HG02884 (cell line): ENCODE measurements around the gene FBXL13.
"Not testable (repeated sequence)": the region's sequence is repeated elsewhere in the genome, so short reads cannot be mapped to it uniquely, and the experiment has no call there.

Experiments used
- ATAC-seq: cut with Tn5 transposase; IDR thresholded peaks from one replicate; pipeline ENCODE4 v1.9.1; 2021; ENCODE audit warnings: mild to moderate bottlenecking, moderate library complexity; ENCODE audit not compliant: unreplicated experiment

The FBXL13 gene

GRCh38 chr7:102866535-102867215 lies 207.9 kb downstream of the FBXL13 start:
- ATAC-seq: no peak

DNA sequence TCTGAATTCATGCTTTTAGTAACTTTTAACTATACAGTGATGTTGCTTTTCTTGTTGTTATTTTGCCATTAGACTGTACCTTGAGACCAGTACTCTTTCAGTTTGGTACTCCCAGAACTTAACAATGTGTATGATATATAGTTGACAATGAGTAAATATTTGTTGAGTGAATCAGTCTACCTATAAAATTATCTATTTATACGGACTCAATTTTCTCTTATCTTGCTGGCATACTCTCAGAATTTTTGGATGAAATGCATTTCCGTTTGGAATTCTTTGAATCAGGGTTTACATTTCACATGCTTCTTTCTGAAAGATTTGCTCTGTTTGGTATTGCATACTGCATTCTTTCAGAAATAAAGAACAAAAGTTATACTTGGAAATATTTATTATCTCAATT lies 209.6 kb downstream of the FBXL13 start:
- no peak for ATAC-seq

DNA sequence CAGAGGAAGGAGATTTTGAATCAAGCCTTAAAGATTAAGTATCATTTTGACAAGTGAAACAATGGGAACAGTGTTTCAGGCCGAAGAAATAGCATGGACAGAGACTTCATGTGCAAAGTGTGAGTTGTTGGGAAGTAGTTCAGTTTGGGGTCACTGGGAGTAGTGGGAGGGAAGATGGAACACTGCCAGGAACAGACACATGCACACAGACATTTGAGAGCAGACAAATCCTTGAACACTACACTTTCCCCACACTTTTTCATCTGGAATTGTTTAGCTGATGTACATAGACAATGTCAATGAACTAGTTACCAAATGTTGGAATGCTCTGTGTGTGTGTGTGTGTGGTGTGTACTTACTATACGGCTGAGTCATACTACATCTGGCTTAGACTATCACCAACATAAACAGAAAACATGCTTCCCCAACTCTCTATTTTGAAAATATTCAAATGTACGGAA lies 214.2 kb downstream of the FBXL13 start:
- no peak for ATAC-seq

- ATAC-seq: no peak
These were observed 214.8 kb downstream of the FBXL13 start for GRCh38 chr7:102859799-102860125.

DNA sequence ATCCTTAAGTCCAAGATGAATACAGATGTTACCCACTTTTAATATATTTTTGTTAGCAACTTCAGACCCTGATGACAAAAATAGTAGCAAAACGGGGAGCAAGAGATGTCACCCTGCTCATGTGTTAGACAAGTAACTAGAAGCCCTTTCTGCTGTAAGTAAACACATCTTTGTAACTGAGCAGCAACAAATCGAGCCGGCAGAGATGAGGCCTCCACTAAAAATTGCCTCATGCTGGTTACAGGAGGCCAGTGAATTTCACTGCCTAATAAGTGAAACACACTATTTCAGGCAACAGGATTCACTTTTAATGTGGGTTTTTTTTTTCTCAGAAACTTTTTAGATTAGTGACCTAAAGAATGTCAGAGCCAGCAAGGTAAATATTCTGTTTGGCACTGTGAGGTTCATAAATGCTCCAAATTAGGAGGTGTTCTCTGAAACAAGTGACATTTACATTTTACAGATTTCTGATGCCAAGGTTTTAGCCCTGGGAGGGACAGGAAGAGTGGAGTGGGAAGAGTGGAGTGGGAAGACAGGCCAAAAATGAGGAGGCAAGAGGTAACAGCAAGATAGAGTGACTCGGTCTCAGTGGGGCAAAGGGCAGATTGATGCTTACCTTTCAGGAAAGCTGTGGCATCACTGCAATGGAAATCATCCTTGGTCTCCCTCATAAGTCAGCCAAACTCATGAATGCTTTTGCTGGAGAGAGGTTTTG lies 215.4 kb downstream of the FBXL13 start:
- no peak for ATAC-seq

DNA sequence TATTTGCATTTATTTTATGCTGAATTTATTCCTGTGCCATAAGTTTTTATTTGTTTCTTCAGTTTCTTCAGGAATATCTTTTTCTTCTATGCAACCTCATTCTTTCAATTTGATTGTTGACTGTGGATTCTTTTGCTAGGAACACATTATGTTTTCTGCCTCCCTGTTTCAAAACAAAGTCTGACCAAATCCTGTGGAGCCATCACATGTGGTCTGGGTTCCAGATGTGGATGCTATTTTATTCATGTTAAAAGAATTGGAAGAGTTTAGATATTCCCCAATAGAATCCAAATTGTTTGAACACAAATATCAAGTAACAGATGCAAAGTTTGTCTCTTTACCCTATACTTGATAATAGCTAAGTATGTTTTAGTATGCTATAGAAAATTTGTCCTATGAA lies 218.6 kb downstream of the FBXL13 start:
- no peak for ATAC-seq

DNA sequence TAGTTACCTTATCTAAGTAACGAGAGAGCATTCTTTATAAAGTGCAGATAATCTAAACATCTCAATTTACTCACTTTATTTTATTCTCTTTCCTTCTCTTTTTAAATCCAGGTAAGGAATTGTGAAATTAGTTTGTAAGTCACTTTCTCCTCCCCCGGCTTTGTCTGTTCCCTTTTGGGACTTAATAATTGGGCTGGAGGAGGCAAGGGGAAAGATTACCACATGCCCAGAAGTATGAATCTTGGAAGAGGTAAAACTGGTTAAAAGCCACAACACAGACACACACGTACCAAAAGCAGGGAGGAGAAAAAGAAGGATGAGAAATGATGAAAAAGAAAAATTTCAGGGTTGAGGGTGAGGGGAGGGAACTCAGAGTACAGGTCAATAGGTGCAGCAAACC lies 225.1 kb downstream of the FBXL13 start:
- ATAC-seq: no peak

- ATAC-seq: no peak
These were observed 225.5 kb downstream of the FBXL13 start for GRCh38 chr7:102849079-102849478.

DNA sequence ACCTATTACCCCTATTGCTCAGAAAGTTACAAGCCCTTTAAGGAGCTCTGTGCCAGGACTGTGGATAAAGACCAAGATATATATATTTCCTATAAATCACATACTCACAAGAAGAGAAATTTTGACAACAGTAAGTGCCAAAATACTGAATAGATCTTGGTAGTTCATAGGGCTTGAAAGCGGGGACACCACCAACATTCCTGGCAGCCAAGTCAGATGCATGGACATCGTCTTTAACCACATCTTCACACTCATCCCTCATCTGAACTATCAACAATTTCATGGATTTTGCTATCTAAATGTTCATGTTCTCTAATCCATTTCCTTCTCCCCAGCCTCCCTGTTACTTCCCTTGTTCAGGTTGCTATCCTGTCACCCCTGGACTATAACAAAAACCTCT lies 229.2 kb downstream of the FBXL13 start:
- no peak for ATAC-seq

DNA sequence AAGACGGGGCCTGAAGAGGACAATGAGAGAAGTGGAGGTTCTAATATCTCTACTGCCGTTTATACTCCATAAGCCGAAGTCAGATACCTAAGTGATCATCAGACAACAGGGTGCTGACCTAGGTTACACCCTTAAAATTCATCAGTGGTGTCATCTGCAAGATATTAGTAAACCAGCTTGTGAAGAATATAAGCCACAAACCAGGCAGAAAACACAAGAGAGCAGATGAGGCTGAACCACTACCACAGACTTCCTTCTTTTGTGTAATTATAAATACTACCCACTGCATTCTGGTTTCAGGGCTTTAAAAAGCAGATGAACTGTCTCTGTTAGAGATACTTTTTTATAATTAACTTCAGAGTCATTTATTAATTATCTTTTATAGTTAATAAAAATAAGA lies 230.7 kb downstream of the FBXL13 start:
- ATAC-seq: no peak

DNA sequence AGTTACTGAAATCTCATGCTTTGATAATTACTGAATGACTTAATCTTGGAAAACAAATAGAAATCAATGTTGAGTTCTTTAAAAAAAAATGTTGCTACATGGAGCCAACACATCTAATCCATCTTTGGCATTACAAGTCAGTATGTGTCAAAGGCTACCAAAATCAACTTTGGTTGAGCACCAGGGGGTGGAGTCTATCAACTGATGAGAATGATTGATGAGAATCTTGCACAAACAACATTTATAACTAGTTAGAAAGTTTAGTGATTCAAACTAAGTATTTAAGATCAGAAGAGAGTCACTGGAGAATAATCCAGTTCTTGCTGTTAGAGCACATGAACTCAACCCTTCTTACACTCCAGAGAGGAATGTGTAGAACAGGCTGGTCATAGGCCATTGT lies 232.3 kb downstream of the FBXL13 start:
- ATAC-seq: no peak

DNA sequence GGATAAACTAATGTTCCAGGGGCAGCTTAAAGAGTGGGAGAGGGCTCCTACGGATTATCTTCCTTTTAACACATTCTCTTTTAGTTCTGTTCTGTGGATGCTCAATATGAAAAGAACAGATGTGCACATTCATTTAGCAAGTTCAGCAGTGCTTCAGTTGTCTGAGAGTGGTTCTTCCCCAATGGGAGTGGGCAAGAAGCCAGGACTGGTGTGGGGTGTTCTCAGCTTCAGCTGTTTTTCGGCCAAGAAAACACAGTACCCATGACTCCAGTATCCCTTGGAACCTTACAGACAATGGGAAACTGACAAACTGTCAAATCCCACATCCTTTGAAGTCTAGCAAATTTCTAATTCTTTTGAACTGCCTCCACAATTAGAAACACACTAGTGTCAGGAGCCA lies 233.3 kb downstream of the FBXL13 start:
- peak; percentile 48 for ATAC-seq

DNA sequence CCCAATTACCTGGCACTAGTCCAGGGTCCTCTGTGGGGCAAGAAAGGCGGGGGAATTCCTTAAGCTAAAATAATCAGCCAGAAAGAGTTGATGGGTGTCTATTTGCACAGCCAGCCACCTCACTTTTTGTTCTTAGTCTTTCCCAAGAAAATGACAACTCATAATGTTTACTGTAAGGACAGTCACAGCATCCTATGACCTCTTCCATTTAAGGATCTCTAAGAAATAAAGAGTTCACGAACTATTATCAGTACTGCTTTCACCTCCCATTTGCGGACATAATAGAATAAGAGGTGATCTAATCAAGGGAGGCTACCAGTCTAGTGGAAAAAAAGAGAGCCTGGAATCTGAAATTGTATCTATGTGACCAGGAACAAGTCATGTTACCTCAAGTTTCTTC lies 234.2 kb downstream of the FBXL13 start:
- no peak for ATAC-seq

DNA sequence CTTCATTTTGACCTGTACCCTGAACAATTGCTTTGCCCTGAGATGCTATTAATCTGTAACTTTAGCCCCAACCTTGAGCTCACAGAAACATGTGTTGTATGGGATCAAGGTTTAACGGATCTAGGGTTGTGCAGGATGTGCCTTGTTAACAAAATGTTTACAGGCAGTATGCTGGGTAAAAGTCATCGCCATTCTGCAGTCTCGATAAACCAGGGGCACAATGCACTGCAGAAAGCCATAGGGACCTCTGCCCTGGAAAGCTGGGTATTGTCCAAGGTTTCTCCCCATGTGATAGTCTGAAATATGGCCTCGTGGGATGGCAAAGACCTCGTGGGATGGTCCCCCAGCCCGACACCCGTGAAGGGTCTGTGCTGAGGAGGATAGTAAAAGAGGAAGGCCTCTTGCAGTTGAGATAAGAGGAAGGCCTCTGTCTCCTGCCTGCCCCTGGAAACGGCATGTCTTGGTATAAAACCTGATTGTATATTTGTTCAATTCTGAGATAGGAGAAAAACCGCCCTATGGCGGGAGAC lies 236.0 kb downstream of the FBXL13 start:
- ATAC-seq: not testable (repeated sequence)

- no peak for ATAC-seq
These were observed 236.8 kb downstream of the FBXL13 start for GRCh38 chr7:102837802-102838201.

DNA sequence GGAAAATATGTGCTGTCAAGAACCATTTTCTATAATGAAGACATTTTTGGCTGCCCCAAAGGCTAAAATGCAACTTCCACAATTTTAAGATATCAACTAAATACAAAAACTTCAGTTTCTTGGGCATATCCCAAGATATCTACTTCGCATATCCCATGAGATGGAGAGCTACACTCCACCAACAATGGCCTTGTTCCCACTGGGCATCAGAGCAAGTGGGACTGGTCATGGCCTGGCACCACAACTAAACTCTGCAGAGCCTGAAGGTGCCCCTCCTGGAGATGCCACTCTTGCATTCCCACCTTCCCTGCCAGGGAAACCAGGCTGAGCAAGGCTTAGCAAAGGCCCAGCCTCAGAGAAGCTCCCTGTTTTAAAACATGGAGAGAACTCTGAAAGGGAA lies 237.6 kb downstream of the FBXL13 start:
- ATAC-seq: no peak

DNA sequence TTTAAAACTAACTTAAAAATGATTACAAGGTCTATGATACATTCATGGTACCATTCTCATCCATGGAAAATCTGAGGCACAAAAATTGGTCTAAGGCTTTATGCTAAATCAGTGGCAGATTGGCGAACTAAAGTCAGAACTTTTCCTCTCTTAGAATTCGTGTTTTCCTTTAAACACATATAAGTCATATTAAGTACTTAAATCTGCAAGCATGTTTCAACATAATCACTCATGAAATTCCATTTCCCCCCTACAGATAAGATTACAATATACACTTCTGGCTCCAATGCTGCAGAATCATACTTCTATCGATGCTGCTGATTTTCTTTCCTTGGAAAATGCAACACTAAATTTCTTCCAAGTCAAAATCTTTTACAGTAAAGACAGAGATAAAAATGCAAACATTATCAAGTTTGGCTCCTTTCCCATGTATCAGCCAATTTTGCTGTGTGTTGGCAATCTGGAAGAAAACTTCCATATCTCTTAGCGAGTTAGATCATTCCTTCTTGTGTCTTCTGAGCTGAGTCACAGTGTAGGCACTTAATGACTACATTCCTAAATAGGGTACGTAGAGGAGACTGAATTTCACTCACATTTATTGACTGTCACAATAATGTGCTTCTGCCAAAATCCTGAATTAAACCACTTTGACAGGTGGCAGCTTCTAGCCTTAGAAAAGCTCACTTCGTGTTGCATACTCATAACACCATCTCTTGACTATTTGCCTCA lies 238.2 kb downstream of the FBXL13 start:
- no peak for ATAC-seq

DNA sequence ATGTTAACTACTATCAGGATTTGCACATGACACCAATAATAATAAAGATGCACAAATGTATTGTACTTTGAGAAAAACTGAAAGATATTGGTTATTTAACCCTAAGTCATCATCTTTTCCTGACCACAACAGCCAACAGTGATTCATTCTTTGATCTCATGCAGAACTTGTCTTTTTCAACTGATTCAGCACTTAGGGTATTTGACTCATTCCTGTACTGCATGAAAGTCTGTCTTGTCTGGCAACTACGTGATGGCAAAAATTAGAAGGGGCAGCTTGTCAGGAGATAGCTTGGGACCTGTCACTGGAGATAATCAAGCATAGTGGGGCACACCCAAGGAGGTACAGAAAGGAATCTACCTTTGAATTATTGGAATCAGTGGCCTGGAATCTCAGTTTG lies 239.6 kb downstream of the FBXL13 start:
- ATAC-seq: peak; percentile 96

DNA sequence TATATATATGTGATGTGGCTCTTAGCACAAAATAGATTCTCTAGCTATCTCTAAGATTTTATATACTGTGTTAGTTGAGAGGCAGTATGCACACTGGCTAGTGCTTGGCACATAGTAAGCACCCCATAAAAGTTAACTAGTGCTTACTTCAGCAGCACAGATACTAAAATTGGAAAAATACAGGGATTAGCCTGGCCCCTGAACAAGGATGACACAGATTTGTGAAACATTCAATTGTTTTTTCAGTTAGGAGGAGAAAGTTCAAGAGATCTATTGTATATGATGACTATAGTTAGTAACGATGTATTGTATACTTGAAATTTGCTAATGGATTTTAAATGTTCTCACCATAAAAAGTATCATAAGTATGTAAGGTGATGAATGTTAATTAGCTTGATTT lies 240.1 kb downstream of the FBXL13 start:
- ATAC-seq: no peak

GRCh38 chr7:102833343-102833742 lies 241.3 kb downstream of the FBXL13 start:
- no peak for ATAC-seq

- ATAC-seq: no peak
These were observed 241.9 kb downstream of the FBXL13 start for GRCh38 chr7:102832674-102833073.

DNA sequence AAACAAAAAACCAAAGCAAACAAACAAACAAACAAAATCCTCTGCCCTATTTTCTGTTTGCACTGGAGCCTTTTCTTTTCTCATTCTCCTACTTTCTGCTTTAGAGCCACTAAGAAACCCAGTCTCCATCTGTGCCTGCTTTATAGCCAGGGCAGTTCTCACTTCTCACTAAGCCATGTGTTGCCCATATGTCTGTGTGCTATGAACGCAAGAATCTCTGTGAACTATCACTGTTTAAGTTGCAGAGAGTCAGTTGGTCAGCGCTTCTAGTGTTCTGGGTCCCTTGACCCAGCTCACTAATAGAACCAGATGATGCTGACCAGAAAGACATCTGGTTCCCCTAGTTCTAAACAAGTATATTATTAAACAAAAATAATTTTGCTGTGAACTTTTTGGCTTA lies 244.4 kb downstream of the FBXL13 start:
- no peak for ATAC-seq
